HEK293 (cell line): ENCODE measurements around the gene PYROXD2.

Experiments used
- CTCF ChIA-PET: fragments of 350-600 bp; formaldehyde crosslinking; extraction: SDS; loops from one replicate; lab custom pipeline; 2021; ENCODE audit warnings: antibody characterized with exemption; lab: Yijun Ruan, JAX
- POLR2A ChIA-PET: fragments of 300-600 bp; formaldehyde crosslinking; extraction: SDS; loops from one replicate; lab custom pipeline; 2020; ENCODE audit warnings: antibody characterized with exemption, inconsistent platforms; lab: Yijun Ruan, JAX
- H3K27ac ChIP-seq: fragments of 200-500 bp; sonication (Bioruptor generic); 2 replicates; pipeline ENCODE4 v1.5.1; 2014; ENCODE audit warnings: low read depth, low read length, control low read depth, inconsistent platforms; ENCODE audit errors: extremely low read depth
- H3K36me3 ChIP-seq, 2 experiments: fragments of 200-500 bp in 1 of 2; sonication (Bioruptor generic) in 1 of 2; 1 replicate in 1 of 2; 2 replicates in 1 of 2; pipeline ENCODE4 v1.5.1; 2014 to 2017; ENCODE audit warnings: inconsistent platforms in 2 of 2, low read length in 2 of 2; ENCODE audit not compliant: control insufficient read depth in 2 of 2, insufficient read depth in 1 of 2
- H3K4me1 ChIP-seq: fragments of 200-500 bp; sonication (Bioruptor generic); 2 replicates; pipeline ENCODE4 v1.5.1; 2014; ENCODE audit warnings: mild to moderate bottlenecking, low read length, inconsistent platforms; ENCODE audit not compliant: control insufficient read depth, insufficient read depth
- H3K4me3 ChIP-seq: 2 replicates; pipeline ENCODE4 v1.5.1; 2011; ENCODE audit warnings: low read depth, mild to moderate bottlenecking, control low read depth, low read length, moderate library complexity
- H3K9me3 ChIP-seq: fragments of 200-500 bp; sonication (Bioruptor generic); 2 replicates; pipeline ENCODE4 v1.5.1; 2014; ENCODE audit warnings: low read depth, low read length, inconsistent platforms; ENCODE audit not compliant: control insufficient read depth, insufficient read depth
- BCL6B ChIP-seq: fragments of 450-650 bp; formaldehyde crosslinking; IDR thresholded peaks from 2 replicates; pipeline ENCODE4 v1.5.1; 2017; ENCODE audit warnings: missing biosample characterization, missing genetic modification characterization
- HIC1 ChIP-seq: fragments of 450-650 bp; formaldehyde crosslinking; IDR thresholded peaks from 2 replicates; pipeline ENCODE4 v1.5.1; 2016; ENCODE audit warnings: missing biosample characterization, missing genetic modification characterization
- PRDM1 ChIP-seq: fragments of 450-650 bp; formaldehyde crosslinking; IDR thresholded peaks from 2 replicates; pipeline ENCODE4; 2016; ENCODE audit warnings: missing biosample characterization, missing genetic modification characterization
- PRDM2 ChIP-seq: fragments of 450-650 bp; formaldehyde crosslinking; IDR thresholded peaks from 2 replicates; pipeline ENCODE4 v1.5.1; 2016; ENCODE audit warnings: missing biosample characterization, missing genetic modification characterization, borderline replicate concordance
- REST ChIP-seq: fragments of 450-650 bp; formaldehyde crosslinking; IDR thresholded peaks from 2 replicates; pipeline ENCODE4 v1.5.1; 2016; ENCODE audit warnings: missing biosample characterization, missing genetic modification characterization
- ZFHX2 ChIP-seq: fragments of 450-650 bp; formaldehyde crosslinking; conservative IDR thresholded peaks from 2 replicates; pipeline ENCODE4 v1.5.1; 2016; ENCODE audit warnings: missing biosample characterization, missing genetic modification characterization
- ZNF157 ChIP-seq: fragments of 450-650 bp; formaldehyde crosslinking; IDR thresholded peaks from 2 replicates; pipeline ENCODE4 v1.5.1; 2016; ENCODE audit warnings: missing biosample characterization, missing genetic modification characterization
- ZNF26 ChIP-seq: fragments of 450-650 bp; formaldehyde crosslinking; IDR thresholded peaks from 2 replicates; pipeline ENCODE4 v1.5.1; 2016; ENCODE audit warnings: missing biosample characterization, missing genetic modification characterization
- ZNF266 ChIP-seq: fragments of 450-650 bp; formaldehyde crosslinking; IDR thresholded peaks from 2 replicates; pipeline ENCODE4 v1.5.1; 2016; ENCODE audit warnings: missing biosample characterization, missing genetic modification characterization, low read depth
- ZNF37A ChIP-seq: fragments of 450-650 bp; IDR thresholded peaks from 2 replicates; pipeline ENCODE4 v1.5.1; 2018; ENCODE audit warnings: missing biosample characterization, missing genetic modification characterization
- ZNF398 ChIP-seq: fragments of 450-650 bp; formaldehyde crosslinking; IDR thresholded peaks from 2 replicates; pipeline ENCODE4 v1.5.1; 2017; ENCODE audit warnings: missing biosample characterization, missing genetic modification characterization
- ZNF433 ChIP-seq: fragments of 450-650 bp; formaldehyde crosslinking; IDR thresholded peaks from 2 replicates; pipeline ENCODE4 v1.5.1; 2016; ENCODE audit warnings: missing biosample characterization, missing genetic modification characterization, low read depth
- ZNF488 ChIP-seq: fragments of 450-650 bp; formaldehyde crosslinking; IDR thresholded peaks from 2 replicates; pipeline ENCODE4 v1.5.1; 2016; ENCODE audit warnings: missing biosample characterization, missing genetic modification characterization
- ZNF544 ChIP-seq: fragments of 450-650 bp; formaldehyde crosslinking; IDR thresholded peaks from 2 replicates; pipeline ENCODE4 v1.5.0; 2017; ENCODE audit warnings: missing biosample characterization, missing genetic modification characterization
- ZNF560 ChIP-seq: fragments of 450-650 bp; formaldehyde crosslinking; IDR thresholded peaks from 2 replicates; pipeline ENCODE4 v1.5.1; 2017; ENCODE audit warnings: missing biosample characterization, missing genetic modification characterization, borderline replicate concordance
- ZNF571 ChIP-seq: fragments of 450-650 bp; formaldehyde crosslinking; IDR thresholded peaks from 2 replicates; pipeline ENCODE4 v1.5.0; 2017; ENCODE audit warnings: missing biosample characterization, missing genetic modification characterization
- ZNF791 ChIP-seq: fragments of 450-650 bp; formaldehyde crosslinking; IDR thresholded peaks from 2 replicates; pipeline ENCODE4 v1.5.1; 2016; ENCODE audit warnings: missing biosample characterization, missing genetic modification characterization

PYROXD2 gene

GRCh38 chr10:98351831-98352402, 63.1 kb downstream of the PYROXD2 start (continued):
- TF ChIP-seq PRDM2 (tag by site-specific recombination) (no peak), PRDM1 (tag by site-specific recombination) (no peak), ZNF560 (no peak), REST (no peak), ZNF791 (tag by site-specific recombination) (no peak), ZNF157 (tag by site-specific recombination) (no peak), ZNF37A (tag by site-specific recombination) (no peak)

GRCh38 chr10:98349508-98349922, 65.5 kb downstream of the PYROXD2 start:
- Histone ChIP-seq H3K36me3 (no peaks in the 10 kb centered on the region), H3K27ac (no peak overlapping the region), H3K9me3 (no peaks in the 10 kb centered on the region), H3K4me1 (no peaks in the 10 kb centered on the region), H3K4me3 (no peak overlapping the region)
- POLR2A ChIA-PET = no interaction called here
- CTCF ChIA-PET = interaction anchor here (0.5 kb wide), 1 partner anchor 433 kb away, joined by 3 read pairs; no protein-coding TSS in a partner anchor
- TF ChIP-seq ZNF26 (tag by site-specific recombination) = no peak
- no peak for TF ChIP-seq ZNF398
- no peak for TF ChIP-seq ZNF488
- no peak for TF ChIP-seq ZNF544
- TF ChIP-seq BCL6B (tag by site-specific recombination) = no peak
- TF ChIP-seq ZNF433 = no peak
- TF ChIP-seq ZNF266 (tag by site-specific recombination) = no peak
- no peak for TF ChIP-seq ZFHX2 (tag by site-specific recombination)
- no peak for TF ChIP-seq ZNF571 (tag by site-specific recombination)
- no peak for TF ChIP-seq HIC1 (tag by site-specific recombination)
